Inflammatory macrophage (primary cell): ENCODE measurements around the gene PYGO1.
A peak's percentile ranks its signal among the peaks of the same experiment; 100 is the strongest.
"Not testable (repeated sequence)": the region's sequence is repeated elsewhere in the genome, so short reads cannot be mapped to it uniquely, and the experiment has no call there.

Source experiments
- DNase-seq, 2 donors: peaks; one replicate each; pipeline ENCODE4 v3.0.0-alpha.2; 2020 to 2022

Gene PYGO1

GRCh38 chr15:55505407-55505806 lies 82.7 kb downstream of the PYGO1 start:
- not testable (repeated sequence) for DNase-seq

- DNase-seq: no peak
Observed at GRCh38 chr15:55499151-55499550, 89.0 kb downstream of the PYGO1 start.

GRCh38 chr15:55498109-55498938 lies 89.8 kb downstream of the PYGO1 start:
- DNase-seq: peak; percentile 85 to 92

- DNase-seq: no peak
Observed at GRCh38 chr15:55496716-55497115, 91.4 kb downstream of the PYGO1 start.

GRCh38 chr15:55494931-55495330 lies 93.2 kb downstream of the PYGO1 start:
- peak; percentile 68 to 76 for DNase-seq

GRCh38 chr15:55488952-55489600 lies 99.1 kb downstream of the PYGO1 start:
- DNase-seq: not testable (repeated sequence)
